Prostate gland (tissue), 2 donors: ENCODE results near the gene ALDOB.

ENCODE experiments used
- POLR2A ChIP-seq: fragments of 450-650 bp; IDR thresholded peaks from one replicate; pipeline ENCODE4 v1.6.1; 2016; ENCODE audit warnings: antibody characterized with exemption, mild to moderate bottlenecking
- POLR2AphosphoS5 ChIP-seq: sonication (generic); formaldehyde crosslinking; IDR thresholded peaks from one replicate; pipeline ENCODE4 v1.6.1; 2017; ENCODE audit warnings: antibody characterized with exemption
- TF ChIP-seq, protein P1 (sequence below), 4 experiments: fragments of 200-600 bp in 2 of 4; fragments of 450-650 bp in 2 of 4; sonication (generic) in 2 of 4; IDR thresholded peaks; 1 replicate in 3 of 4; 2 replicates in 1 of 4; pipeline ENCODE4 v1.5.1; 2016 to 2019; ENCODE audit warnings: antibody characterized with exemption in 4 of 4, mild to moderate bottlenecking in 2 of 4, moderate library complexity in 2 of 4

DNA sequence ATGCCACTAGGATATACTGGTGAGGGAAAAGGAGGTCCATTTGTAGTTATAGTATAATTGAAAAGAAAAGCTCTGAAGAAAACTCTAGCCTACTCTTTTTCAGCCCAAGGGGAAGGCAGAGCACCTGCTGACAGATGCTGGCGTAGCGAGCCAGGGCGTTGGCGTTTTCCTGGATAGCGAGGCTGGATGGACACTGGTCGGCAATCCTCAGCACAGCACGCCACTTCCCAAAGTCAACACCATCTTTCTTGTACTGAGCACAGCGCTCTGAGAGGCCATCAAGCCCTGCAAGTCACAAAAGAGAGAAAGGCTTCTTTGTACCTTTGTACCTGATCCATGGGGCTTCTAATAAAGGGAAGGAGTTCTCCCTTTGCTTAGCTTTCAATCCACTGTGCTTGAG lies 8.2 kb downstream of the ALDOB start:
- TF ChIP-seq, protein P1, sequence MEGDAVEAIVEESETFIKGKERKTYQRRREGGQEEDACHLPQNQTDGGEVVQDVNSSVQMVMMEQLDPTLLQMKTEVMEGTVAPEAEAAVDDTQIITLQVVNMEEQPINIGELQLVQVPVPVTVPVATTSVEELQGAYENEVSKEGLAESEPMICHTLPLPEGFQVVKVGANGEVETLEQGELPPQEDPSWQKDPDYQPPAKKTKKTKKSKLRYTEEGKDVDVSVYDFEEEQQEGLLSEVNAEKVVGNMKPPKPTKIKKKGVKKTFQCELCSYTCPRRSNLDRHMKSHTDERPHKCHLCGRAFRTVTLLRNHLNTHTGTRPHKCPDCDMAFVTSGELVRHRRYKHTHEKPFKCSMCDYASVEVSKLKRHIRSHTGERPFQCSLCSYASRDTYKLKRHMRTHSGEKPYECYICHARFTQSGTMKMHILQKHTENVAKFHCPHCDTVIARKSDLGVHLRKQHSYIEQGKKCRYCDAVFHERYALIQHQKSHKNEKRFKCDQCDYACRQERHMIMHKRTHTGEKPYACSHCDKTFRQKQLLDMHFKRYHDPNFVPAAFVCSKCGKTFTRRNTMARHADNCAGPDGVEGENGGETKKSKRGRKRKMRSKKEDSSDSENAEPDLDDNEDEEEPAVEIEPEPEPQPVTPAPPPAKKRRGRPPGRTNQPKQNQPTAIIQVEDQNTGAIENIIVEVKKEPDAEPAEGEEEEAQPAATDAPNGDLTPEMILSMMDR (IDR thresholded peaks at IDR 0.05), result no peak
- TF ChIP-seq POLR2AphosphoS5 (no peak), POLR2A (no peak)
